CD4-positive, alpha-beta T cell treated with Interleukin-21 for 1 hour (primary cell): Measurements from ENCODE around the gene VSIG1.
A peak's percentile ranks its signal among the peaks of the same experiment; 100 is the strongest.

ENCODE experiments used
- DNase-seq: peaks from one replicate; pipeline ENCODE4 v3.0.0-alpha.2; 2020

Gene VSIG1

DNA sequence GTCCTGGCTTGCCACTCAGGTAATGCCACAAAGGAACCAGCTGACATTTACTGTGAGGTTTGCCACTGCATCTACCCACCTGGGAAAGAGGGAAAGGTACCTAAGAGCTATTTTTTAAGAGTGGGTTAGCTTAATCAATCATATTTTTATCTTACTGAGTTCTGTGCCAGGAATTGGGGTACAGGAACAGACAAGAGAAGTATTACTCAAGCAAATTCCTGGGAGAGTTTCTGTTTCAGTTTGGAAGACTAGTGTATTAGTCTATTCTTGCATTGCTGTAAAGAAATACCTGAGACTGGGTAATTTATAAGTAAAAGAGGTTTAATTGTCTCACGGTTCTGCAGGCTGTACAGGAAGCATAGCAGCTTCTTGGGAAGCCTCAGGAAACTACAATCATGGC, 23.3 kb downstream of the VSIG1 start:
- no peak for DNase-seq

DNA sequence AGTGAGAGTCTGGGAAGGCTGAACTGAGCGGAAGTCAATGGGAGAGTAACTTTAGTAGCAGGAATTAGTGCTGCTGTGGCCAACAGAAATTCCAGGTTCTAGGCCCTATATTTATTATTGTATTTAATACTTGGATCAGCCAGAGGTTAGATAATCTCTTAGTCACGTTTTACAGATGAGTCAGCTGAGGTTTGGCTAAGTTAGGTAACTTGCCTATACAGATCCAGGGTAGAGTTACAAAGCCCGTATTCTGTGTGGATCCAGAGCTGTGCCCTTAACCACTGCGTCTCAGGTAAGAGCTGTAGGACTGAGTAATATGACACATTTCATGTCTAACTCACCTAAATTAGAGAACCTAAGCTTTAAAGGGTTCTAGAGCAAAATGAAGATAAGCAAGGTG, 26.0 kb downstream of the VSIG1 start:
- DNase-seq: no peak

DNA sequence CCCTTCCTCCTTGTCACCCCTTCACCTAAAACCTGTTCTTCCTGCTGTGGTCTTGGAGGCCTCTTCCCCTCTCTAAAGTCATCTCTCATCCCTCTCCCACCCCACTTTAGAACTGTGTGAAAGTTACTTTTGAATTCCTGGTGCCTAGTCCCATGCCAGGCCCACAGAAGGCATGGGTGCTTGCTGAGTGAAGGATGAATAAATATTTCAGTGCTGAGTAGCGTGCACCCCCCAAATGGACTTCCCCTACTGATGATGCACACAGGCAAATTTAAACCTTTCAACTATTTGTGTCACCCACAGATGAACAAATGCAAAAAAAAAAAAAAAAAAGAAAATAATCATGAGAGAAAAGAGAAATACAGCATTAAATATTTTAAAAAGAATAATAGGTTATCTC, 26.7 kb downstream of the VSIG1 start:
- no peak for DNase-seq

DNA sequence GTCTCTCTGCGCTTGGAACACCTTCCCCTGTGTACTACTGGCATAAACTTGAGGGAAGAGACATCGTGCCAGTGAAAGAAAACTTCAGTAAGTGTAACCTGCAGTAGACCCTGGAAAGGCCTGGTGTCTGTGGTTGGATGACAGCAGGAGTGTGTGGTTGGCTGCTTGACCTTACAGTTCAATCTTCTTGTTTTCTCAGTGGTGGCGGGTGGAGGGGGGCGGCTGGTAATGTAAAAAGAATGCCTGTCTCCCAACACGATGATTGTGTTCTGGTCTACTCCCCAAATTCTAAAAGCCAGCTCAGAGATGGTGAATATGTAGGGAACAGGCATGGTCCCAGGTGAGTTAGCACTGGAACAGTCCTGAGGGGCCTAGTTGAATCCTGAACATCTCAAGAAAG, 27.9 kb downstream of the VSIG1 start:
- DNase-seq: no peak

DNA sequence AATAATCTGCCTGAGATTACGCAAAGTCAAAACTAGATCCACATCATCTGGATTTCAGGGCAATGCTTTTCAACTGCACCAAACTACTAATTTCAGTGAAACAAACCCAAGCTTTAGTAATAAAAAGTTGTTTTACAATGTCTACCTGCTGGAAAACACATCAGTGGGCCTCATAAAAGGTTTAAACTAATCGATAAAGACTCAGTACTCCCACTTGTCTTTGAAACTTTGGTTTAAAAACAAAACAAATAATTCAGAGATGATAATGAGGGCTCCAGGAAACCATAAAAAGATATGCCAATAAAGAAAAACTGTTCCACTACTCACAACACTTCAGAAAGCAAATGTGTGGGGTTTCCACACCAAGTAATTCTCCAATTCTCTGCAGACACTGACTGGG, 36.2 kb downstream of the VSIG1 start:
- DNase-seq: no peak

DNA sequence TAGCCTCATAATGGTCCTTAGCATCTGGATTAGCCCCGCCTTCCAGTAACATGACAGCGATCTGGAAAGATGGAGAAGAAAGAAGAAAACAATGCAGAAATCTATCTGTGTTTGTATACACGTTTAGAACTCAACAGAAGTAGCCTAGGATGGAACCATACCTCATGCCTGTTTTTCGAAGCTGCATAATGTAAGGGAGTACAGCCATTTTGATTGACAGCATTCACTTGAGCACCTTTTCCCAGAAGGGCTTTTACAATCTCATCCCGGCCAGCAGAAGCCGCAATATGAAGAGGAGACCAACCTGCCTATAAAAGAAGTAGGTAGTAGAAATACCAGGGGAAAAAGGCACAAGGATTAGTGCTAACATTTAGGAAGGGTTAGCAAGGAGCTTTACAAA, 42.9 kb downstream of the VSIG1 start:
- DNase-seq: no peak

DNA sequence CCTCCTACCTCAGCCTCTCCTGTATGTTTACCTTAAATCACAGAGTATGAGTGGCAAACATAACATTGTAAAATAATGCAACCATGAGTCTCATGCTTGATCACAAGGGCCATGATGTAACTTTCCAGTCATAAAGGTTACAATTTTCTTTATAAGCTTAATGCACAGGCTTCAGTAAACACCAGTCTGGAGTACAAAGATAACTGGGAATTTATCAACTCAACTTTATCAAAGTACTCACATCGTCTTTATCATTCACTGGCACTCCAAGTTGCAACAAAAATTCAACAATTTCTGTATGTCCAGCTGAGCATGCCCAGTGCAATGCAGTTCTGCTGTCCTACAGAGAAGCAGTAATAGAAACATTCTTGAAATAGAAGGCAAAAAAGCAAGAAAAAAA, 43.6 kb downstream of the VSIG1 start:
- no peak for DNase-seq

DNA sequence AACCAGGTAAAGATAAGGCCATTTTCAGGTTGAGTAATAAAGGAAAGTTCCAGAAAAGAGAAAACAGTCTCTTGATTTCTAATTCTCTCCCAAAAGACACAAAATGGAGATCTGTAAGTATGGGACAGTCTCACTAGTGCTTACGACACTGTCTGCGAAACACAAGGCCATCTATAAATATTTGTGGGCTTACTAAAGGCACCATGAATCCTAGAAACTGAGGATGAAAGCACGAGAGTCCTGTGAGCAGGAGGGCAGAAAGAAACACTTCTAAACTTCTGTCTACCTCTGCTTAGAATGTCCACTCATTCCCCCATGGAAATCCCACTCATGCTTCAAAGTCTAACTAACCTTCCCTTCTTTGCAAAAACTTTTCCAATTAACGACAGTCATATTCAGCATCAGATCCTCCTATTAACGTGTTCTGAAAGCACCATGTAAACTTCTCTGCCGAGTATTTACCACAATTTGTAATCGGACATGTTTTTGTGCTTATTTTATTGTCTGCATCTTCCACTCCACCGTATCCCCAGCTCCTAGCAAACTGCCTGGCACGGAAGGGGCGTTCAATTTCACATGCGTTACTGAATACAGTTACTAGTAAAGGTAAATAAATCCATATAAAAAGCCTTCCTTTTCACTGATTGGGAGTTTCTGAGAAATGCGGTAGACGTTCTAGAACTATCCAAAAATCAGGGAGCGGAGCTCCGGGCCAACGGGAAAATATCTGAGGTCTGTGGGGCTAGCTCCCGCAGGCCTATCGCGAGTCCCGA, 45.8 kb downstream of the VSIG1 start:
- DNase-seq: no peak

DNA sequence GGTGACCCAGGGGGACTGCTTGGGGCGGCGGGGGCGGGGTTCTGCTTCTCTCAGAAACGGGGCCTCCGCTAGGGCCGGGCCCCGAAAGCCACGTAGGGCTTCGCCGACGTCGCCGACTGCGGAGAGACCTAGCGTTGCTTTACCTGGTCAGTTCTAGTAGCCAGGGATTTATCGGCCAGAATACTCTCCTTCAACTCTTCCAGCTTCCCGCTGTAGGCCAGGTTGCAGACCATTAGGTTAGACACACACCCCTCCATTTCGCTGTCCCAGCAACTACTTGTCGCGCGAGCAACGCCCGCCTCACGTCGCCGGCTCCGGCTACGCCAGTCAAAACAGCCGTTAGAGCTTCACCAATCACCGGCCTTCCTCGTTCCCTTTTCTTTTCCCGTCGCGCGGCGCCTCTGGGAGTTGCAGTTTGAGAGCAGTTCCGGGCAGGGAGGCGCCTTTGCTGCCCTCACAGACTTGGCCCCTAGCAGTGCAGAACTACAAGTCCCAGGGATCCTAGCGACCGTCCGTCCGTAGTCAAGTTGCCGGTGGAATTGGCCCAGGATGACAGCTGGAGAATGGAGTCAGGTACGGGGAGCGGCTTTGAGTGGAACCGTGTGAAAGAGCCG, 46.5 kb downstream of the VSIG1 start, which contains the start of the genes ATG4A and PSMD10:
ATG4A (plus strand) TSS at position 515 of the 614 bp plus-strand sequence; CDS start at position 564, 49 bp downstream.
PSMD10 (minus strand) TSS at position 279 of the 614 bp plus-strand sequence; CDS start at position 257, 22 bp downstream.
- peak; percentile 93 for DNase-seq

DNA sequence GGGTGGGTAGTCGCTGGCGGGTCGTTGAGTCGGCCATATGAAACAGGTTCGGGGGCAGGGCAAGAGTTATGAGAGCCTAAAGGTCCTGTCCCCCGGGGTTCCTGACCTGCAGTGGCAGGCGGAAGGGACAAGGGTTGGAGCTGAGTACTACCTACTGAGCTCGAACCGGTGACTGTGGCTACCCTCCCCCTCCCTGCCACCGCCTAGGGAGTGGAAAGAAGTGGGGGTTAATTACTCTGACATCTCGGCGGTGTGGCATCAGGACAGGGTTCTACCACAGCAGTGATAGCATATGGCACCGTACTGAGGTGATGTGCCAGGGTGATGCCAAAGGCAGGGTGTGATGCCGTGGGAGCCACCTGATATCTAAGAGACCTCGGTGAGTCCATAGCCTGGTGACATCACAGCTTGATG, 47.0 kb downstream of the VSIG1 start:
- no peak for DNase-seq

DNA sequence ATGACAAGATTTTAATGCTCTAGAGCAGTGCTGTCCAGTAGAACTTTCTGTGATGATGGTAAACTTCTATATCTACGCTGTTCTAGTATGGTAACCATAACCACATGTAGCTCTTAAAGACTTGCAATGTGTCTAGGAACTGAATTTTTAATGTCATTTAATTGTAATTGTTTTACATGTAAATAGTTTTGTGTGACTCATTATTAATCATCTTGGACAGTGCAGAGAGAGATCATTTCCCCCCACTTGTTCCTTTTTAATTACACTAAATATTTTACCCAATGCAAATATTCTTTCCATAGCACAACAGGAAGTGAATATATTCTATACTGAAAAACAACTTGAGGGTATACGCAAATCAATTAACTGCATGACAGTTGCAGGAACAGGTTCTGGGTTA, 52.5 kb downstream of the VSIG1 start:
- no peak for DNase-seq

DNA sequence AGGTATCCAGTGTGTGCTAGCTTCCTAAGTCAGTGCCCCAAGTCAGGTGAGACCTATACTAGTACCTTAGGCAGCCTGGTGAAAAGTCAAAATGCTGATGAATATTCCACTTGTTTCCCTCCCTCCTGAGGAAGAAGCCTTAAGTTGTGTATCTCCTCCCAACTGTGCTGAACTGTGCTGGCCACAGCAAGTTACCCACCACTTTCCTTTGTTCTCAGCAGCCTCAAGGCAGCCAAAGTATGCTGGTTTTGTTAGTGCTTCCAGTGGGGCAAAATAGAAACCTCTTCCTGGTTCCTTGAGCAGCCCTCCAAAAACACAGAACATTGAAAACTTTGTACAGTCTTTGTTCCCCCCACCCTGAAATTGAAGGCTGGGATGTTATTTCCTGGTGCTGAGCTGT, 60.6 kb downstream of the VSIG1 start:
- DNase-seq: no peak

DNA sequence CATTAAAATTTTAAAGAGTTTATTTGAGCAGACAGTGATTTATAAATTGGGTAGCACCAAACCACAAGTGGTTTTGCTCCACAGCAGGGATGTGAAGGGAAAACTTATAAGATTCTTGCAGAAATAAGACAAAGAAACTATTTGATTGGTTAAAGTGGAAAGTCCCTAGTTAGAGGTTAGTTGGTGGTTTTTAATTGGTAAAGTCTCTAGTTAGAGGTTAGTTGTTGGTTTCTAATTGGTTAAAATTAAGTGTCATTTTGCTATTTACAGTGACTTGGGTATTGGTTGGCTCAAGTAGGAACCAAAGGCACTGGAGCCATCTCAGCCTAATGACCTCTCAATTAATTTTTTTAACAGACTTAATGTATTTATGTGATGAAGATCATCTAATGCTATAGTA, 69.7 kb downstream of the VSIG1 start:
- DNase-seq: no peak

DNA sequence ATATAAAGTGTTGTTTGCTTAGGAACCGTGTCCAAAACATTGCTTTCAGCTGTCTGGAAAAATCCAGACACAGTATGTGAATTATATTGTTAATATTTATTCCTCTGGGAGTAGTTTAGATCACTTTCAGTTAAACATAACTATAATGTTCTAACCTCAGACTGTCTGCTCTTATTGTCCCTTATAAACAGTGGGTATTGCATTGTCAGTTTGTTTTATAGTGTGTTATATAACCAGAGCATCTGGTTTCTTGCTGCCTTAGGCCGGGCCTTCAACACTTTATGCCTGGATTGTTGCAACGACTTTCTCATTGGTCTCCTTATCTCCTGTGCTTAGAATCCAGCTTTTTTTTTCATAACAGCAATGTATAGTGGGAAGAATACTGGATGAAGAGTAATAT, 73.1 kb downstream of the VSIG1 start:
- DNase-seq: no peak

DNA sequence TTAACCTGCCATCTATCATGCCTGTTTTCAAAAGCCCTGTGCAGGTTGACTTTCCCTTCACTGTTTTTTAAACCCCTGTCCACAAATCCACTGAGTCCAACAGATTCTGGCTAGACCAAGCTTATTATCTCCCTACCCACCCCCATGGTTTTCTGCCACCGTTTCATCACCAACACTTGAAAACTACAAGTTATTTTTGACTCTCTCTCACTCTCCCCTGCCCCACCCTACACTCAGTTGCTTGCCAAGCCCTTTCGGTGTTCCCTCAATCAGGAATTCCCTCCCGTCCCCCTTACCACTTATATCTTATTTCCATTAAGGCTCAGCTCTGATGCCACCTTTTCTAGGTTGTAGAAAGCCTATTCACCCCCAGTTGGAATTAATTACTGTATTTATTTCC, 76.4 kb downstream of the VSIG1 start:
- no peak for DNase-seq

DNA sequence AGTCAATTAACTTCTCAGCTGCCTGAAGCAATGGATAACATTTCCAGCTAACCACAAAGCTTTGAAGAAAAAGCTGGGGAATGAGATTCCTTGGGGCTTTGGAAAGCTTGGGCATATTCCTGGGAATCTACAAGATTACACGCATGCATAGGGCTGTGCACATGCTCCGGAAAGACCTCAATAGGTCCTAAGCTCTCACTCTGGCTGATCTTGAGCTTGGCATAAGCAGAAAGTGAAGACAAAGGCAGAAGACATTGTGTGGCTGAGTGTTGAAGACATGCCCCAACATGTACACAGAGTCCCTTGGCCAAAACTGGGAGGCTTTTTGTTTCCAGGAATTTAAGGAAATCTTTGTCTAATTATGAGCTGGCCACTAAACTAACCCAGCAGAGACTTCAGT, 77.9 kb downstream of the VSIG1 start:
- DNase-seq: no peak

DNA sequence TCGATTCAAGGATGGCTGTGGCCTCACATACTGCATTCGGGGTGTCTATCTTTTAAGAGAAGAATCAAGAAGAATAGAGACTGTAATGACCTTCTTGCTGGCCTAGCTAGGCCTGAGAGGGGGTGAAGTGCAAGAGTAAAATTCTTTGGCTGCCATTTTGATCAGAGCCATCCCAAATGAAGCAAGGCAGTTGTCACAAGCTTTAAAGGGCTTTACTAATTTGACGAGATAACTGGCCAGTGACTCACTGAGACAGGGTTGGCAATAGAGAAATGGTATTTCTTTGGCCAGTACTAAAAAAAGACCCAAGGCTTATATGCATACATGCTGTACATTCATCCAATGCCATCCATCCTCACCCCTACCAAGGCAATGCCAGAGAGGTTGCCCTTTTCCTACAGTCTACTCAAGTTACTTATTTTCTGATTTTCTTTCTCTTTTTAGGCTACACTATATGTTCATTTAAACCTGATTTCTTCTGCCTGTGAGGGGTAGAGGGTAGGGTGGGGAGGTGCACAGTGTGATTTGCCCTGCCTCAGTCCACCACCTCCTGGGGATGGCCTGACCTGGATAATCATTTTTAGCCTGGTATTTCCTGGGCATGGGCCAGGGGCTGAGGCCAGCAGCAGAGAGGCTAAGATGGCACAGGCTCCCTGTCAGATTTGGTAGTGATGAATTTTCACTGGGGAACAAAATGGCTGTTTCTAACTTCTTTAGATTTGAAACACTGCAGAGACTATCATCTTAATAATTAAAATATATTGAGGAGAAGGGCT, 78.9 kb downstream of the VSIG1 start:
- no peak for DNase-seq

DNA sequence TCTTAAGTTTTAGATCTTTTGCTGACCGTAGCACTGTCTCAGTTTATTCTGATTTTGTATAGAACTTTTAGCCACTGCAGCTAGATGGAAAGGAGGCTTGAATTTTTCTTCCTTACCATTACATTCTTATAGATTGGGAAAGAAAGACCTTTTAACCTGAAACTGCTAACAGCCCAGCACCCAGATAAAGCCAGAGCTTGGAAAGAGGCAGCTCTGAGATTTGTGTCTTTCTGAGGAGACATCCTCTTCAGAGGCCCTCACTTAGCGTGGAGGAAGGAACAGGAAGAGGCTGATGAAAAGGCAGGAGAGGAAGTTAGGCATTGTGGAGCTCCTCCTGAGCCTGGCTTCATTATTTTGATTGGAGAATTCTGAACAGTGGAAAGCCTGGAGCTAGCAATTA, 81.8 kb downstream of the VSIG1 start:
- no peak for DNase-seq

DNA sequence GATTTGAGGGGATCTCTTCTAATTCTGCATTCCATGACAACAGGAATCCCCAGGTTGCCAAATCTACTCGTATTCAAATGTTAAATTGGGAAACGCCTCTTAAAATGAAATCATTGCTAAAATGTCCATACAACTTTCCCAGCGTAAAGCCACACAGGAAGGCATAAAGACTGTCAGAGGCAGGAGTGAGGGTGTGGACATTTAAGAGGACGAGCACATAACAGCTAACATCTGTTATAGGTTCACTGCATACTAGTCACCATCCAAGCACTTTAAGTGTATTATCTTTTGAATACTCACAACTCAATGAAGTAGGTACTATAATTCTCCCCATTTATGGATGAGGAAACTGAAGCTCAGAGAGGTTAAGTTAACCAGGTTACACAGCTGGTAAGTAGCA, 82.3 kb downstream of the VSIG1 start:
- no peak for DNase-seq
